Stimulated activated CD8-positive, alpha-beta memory T cell treated with anti-CD3 and anti-CD28 coated beads, Interleukin-12 subunit alpha, Interleukin-12 subunit beta, amount 100 ng/mL, for 4 hours (primary cell): Measurements from ENCODE around the gene ATP6V0A1.
"Not testable (repeated sequence)": the region's sequence is repeated elsewhere in the genome, so short reads cannot be mapped to it uniquely, and the experiment has no call there.

Experiments
- DNase-seq: peaks from one replicate; pipeline ENCODE4 v3.0.0-alpha.2; 2020; ENCODE audit warnings: low read depth

Gene ATP6V0A1

GRCh38 chr17:42519546-42520491 lies 61.1 kb downstream of the ATP6V0A1 start:
- DNase-seq: no peak

GRCh38 chr17:42520540-42520951 lies 61.9 kb downstream of the ATP6V0A1 start:
- no peak for DNase-seq

- no peak for DNase-seq
These were observed 62.4 kb downstream of the ATP6V0A1 start for GRCh38 chr17:42521036-42521435.

GRCh38 chr17:42521666-42522262 lies 63.1 kb downstream of the ATP6V0A1 start:
- no peak for DNase-seq

DNA sequence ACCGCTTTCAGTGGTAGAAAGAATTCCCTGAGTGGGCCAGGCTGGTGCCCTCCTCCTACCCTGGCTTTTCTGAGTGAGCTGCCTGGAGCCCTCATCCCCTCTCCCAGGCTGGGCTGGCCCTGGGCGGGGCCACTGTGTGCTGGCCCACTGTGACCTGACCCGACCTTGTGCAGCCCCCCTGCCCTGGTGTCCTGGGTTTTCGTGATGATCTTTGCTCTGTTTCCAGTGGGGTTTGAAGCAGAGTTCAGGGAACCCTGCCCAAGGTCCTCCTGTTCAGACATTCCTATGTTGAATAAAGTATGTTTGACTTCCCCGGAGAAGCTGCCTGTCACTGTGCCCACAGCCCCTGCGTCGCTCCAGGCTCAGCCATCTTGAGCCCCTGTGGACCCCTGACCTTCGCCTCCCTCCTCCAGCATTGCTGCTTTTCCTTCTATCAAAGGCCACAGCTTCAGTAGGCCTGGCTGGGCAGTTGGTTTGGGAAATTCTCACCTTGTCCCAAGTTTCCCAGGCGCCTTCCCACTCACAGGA lies 63.6 kb downstream of the ATP6V0A1 start:
- no peak for DNase-seq

- DNase-seq: no peak
These were observed 64.2 kb downstream of the ATP6V0A1 start for GRCh38 chr17:42522798-42523278.

DNA sequence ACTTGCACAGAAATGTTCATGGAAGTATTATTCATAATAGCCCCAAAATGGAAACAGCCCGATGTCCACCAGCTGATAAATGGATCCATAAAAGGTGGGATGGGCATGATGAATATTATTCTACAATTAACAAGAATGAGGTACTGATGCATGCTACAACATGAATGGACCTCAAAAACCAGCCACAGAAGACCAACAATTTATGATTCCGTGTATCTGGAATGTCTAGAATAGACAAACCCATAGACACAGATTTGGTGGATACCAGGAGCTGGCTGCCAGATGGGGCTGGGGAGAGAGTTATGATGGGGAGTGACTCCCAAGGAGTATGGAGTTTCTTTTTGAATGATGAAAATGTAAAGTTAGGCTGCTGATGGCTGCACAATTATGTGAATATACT lies 66.5 kb downstream of the ATP6V0A1 start:
- DNase-seq: no peak

GRCh38 chr17:42526031-42526444 lies 67.4 kb downstream of the ATP6V0A1 start:
- DNase-seq: no peak

GRCh38 chr17:42527932-42528331 lies 69.3 kb downstream of the ATP6V0A1 start:
- DNase-seq: no peak

GRCh38 chr17:42529061-42529460 lies 70.4 kb downstream of the ATP6V0A1 start:
- no peak for DNase-seq

DNA sequence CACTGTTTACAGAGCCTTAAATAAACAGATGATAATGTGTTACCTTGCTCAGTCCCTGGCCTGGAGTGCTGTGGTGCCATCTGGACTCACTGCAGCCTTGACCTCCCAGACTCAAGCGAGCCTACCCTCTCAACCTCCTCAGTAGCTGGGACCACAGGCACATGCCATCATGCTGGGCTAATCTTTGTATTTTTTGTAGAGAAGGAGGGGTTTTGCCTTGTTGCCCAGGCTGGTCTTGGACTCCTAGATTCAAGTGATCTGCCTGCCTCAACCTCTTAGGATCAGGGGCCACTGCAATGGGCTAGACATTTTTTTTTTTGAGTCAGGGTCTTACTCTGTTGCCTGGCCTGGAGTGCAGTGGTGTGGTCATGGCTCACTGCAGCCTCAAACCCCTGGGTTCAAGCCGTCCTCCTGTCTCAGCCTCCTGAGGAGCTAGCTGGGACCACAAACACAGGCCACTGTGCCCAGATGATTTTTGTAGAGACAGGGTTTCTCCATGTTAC lies 72.3 kb downstream of the ATP6V0A1 start:
- no peak for DNase-seq

DNA sequence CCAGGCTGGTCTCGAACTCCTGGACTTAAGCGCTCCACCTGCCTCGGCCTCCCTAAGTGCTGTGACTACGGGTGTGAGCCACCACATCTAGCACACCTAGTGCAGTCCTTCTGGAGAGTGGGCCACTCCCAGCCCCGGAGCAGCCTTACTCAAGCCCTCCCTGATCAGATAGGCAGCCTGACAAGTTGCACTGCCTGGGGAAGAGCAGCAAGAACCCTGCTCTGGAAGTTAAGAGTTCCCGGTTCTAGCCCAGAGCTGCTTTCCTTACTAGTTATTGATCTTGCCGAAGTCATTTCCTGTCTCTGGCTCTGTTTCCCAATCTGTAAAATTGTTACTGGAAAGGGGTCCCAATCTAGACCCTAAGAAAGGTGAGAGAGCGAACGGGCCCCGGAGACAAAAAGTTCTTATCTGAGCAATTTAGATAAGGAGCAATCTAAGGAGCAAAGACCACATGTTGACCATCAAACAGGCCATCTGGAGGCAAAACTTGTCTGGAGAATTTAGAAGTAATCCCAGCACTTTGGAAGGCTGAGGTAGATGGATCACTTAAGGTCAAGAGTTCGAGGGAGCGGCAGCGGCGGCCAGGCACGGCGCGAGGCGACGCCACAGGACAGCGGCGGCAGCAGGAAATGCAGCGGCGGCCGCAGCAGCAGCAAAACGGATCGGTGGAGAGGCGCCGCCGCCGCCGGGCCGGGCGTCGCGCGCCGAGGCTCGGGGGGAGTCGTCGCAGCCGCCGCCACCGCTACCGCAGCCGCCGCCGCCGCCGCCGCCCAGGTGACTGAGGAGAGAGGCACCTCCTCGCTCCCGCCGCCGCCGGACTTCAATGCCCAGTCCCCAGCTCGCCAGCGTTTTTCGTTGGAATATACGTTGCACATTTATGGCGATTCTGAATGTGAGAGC lies 73.0 kb downstream of the ATP6V0A1 start:
- DNase-seq: peak; percentile 37

GRCh38 chr17:42535155-42536047 lies 76.7 kb downstream of the ATP6V0A1 start:
- no peak for DNase-seq

- peak; percentile 71 for DNase-seq
These were observed 77.3 kb downstream of the ATP6V0A1 start, which contains the start of gene NAGLU for GRCh38 chr17:42536048-42536371. Gene NAGLU (plus strand): TSS chr17:42536241. CDS start chr17:42536273, 32 bp downstream.

DNA sequence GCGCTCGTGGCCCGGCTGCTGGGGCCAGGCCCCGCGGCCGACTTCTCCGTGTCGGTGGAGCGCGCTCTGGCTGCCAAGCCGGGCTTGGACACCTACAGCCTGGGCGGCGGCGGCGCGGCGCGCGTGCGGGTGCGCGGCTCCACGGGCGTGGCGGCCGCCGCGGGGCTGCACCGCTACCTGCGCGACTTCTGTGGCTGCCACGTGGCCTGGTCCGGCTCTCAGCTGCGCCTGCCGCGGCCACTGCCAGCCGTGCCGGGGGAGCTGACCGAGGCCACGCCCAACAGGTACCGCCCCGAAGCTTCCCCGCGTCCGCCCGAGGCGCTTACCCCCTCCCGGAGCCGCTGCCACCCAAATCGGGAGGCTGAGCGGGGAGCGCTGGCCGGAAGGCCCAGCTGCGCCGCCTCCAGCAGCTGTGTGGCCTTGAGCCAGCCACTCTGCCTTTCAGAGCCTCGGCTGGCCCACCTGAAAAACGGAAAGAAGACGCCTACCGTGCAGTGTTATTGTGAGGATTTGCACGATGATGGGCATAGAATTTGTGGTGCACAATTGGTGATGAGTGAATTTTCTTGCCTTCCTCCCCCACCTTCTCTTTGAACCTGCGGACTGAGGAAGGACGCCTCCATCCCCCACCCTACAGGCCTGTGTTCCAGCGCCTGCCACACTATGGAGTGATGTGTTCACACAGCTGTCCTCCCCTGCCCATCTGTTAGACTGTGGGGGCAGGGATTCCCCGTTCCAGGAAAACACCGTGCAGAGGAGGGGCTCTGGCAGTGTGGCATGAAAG lies 77.9 kb downstream of the ATP6V0A1 start:
- DNase-seq: peak; percentile 55

GRCh38 chr17:42537156-42537805 lies 78.6 kb downstream of the ATP6V0A1 start:
- no peak for DNase-seq

DNA sequence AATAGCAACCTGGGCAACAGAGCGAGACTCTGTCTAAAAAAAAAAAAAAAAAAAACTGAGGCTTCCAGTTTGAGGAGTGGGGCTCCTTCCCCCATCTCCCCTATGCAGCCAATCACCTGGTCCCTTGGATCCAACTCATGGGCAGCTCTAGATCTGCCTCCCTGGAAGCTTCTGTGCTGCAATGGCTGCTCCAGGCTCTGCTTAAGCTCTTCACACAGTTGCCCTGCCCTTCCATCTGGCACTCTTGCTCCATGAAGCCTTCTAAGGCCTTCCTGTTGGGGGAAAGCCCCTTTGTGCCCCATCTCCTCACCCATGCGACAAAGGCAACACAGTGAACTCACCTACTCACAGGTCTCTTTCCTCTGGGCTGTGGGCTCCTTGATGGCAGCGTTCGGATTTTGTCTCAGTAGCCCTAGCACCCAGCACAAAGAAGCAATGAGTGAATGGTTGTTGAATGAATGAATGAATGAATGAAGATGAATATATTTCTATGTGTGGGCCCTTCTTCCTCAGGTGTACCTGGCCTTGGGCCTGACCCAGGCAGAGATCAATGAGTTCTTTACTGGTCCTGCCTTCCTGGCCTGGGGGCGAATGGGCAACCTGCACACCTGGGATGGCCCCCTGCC lies 79.3 kb downstream of the ATP6V0A1 start:
- no peak for DNase-seq

DNA sequence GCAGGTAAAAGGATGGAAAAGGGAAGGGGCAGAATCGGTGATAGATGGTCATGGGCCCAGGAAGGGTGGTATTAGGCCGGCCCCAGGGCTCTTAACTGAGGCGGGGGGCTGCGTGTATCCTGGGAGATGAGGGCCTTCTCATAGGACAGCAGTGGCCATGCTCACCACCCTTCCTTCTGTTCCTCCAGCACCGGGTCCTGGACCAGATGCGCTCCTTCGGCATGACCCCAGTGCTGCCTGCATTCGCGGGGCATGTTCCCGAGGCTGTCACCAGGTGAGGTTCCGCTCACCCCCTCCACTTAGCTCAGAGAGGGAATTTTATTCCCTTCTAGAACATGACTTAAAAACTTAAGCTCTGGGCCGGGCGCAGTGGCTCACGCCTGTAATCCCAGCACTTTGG lies 79.8 kb downstream of the ATP6V0A1 start:
- no peak for DNase-seq

- DNase-seq: not testable (repeated sequence)
These were observed 81.9 kb downstream of the ATP6V0A1 start for GRCh38 chr17:42540558-42540957.
